GM21723 (cell line): Measurements from ENCODE around the gene CRTC3.

Experiments
- ATAC-seq: cut with Tn5 transposase; IDR thresholded peaks from one replicate; pipeline ENCODE4 v1.9.1; 2021; ENCODE audit warnings: mild to moderate bottlenecking, moderate library complexity; ENCODE audit not compliant: unreplicated experiment

The CRTC3 gene

DNA sequence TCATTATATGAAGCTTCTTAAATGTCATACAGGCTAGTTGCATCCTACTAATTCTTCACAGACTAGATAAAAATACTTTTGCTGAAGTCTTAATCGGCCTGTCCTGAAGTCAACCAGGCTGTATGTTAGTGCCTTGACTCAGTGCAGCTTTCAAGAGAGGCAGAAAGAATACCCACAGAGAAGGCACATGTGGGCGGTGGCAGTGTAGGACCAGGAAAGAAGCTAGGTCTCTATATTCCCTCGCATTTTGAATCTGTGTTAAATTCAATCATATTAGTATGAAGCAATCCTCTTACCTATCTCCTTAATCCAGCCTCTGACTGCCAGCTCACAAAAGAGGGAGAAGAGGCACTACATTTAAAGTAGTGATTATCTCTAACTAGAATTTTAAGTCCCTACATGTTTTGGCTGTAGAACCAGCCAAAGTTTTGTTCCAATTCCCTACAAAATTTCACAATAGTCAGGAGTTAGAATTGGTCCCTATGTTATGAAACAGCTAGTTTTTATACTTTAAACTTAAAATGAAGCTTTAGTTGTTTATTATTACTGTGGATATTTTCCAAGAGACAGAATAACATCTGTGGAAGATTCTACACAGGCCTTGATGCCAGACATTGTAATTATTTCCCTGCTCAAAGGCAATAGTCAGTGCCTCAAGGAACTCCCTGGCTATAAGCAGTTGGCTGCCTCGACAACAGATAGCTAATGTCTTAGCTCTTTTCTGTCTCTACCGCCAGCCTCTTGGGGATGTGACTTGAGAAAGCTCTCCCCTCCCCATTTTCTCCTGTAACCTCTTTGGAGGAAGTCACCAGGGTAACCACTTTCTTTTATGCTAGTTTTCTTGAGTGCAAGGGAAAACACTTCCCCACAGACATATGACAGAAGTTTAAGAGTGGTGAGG is 31.9 kb downstream of the CRTC3 start:
- ATAC-seq, result no peak

DNA sequence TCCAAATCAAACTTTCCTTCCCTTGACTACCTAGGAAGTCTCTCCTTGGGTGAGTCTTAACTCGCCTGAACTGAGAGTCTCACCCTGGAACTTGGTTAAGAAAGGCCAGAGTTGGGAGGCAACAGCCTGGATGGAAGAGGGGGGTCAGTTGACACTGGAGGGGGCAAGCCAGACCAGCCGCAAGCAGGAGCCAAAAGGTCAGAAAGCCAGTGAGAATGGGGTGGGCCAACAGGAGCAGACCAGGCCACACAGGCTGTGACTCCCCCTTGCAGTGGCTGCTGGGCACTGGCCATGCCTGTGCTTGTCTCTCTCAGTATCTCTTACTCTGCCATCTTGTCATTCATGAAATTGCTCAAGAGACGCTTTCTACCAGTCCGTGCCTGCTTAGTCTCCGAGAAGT is 32.9 kb downstream of the CRTC3 start:
- ATAC-seq, result no peak

DNA sequence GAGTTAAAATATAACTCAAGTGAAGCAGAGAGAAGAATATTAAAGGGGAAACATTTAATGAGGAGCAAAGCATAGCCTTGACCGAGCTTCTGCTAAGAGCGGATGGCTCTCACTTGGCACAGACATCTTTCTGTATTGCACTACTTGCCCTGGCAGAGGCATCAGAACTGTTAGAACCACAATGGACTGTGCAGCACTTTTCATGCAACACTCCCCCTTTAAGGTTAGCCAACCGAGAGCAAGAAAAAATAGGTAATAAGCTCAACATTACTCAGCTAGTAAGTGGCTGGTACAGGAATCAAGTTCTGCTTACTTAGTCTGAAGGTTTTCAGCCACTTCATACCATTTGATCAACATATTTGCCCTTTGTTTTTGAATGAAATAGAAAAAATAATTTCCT is 33.7 kb downstream of the CRTC3 start:
- ATAC-seq, result no peak

DNA sequence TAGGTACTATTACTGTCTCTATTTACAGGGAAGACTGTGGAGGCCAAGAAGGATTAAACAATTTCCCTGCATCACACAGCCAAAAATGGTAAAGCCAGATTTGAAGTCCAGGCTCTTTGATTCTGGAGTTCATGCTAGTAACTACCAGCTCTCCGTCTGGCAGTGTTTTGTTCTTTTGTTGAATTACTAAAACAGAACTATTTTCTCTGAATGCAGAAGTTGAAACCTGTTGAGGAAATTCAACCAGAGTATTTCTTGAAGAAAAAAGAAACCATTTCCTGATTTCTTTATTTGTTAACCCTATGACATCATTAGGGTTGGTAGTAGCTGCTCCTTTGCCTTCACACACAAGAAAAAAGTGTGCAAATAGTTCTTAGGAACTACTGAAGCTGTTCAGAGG is 34.3 kb downstream of the CRTC3 start:
- peak; percentile 42 for ATAC-seq

DNA sequence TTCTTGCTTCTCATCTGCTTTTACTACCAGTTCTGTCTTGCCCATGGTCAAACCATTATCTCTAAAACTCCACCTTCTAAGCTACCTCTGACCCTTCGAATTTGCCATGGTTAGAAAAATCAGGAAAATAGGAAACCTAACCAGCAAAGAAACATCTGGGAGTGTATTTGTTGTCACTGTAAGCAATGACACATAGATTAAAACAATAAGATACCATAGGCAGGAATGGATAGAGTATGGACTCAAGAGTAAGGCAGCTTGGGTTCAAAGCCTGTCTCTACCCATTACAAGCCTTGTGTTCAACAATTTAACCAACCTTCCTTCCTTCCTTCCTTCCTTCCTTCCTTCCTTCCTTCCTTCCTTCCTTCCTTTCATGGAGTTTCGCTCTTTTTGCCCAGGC is 34.9 kb downstream of the CRTC3 start:
- no peak for ATAC-seq

DNA sequence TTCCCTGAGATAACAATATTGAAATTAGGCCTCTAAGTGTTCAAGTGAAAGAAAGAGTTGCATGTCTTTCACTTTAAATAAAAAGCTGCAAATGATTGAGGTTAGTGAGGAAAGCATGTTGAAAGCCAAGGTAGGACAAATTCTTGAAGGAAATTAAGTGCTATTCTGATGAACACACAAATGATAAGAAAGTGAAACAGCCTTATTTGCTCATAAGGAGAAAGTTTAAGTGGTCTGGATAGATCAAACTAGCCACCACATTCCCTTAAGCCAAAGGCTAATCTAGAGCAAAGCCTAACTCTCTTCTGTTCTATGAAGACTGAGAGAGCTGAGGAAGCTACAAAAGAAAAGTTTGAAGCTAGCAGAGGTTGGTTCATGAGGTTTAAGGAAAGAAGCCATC is 36.1 kb downstream of the CRTC3 start:
- ATAC-seq, result no peak

DNA sequence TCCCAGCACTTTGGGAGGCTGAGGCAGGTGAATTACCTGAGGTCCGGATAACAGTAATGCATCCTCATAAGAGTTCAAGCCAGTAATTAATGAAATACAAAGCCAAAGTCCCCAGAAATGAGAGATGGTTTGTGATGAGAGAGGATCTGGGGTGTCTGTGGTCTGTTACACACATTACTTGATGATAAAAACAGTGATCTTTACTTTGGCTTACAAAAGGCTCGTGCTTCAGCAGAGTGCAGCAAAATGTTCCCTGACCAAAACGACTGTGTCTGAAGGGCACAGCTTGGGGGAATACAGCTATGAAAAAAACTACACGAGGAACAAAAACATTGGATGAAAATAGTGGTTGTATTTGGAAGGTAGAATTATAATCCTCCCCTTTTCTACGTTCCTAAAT is 40.9 kb downstream of the CRTC3 start:
- ATAC-seq, result no peak

DNA sequence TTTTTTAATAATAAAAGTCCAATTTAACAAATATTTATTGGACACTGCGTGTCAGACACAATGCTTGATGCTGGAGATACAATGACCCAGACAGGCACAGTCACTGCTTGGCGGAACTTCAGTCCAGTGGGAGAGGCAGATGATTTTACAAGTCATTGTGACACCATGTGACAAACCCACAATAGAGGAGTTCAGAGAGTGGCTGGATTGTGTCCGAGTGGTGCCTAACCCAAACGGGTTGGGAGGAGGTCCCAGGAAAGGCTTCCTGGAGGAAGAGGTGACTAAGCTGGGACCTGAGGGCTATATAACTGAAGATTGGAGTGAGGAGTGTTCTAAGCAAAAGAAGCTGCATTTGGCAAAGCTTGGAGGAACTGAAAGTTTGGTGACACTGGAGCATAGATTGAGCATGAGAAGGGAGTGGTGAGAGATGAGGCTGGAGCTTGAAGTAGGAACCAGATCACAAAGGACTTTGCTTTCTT is 41.4 kb downstream of the CRTC3 start:
- ATAC-seq, result peak; percentile 64

DNA sequence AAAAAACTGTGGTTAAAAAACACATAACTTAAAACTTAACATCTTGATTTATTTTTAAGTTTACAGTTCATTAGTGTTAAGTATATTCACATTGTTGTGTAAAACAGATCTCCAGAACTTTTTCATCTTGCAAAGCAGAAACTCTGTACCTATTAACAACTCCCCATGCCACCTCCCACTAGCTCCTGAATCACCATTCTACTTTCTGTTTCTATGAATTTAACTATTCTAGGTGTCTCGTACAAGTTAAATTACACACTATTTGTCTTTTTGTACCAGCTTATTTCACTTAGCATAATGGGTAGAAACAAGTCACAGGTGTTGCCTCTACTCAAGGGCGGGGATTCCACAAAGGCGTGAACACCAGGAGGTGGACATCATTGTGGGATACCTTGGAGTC is 43.2 kb downstream of the CRTC3 start:
- ATAC-seq, result no peak

DNA sequence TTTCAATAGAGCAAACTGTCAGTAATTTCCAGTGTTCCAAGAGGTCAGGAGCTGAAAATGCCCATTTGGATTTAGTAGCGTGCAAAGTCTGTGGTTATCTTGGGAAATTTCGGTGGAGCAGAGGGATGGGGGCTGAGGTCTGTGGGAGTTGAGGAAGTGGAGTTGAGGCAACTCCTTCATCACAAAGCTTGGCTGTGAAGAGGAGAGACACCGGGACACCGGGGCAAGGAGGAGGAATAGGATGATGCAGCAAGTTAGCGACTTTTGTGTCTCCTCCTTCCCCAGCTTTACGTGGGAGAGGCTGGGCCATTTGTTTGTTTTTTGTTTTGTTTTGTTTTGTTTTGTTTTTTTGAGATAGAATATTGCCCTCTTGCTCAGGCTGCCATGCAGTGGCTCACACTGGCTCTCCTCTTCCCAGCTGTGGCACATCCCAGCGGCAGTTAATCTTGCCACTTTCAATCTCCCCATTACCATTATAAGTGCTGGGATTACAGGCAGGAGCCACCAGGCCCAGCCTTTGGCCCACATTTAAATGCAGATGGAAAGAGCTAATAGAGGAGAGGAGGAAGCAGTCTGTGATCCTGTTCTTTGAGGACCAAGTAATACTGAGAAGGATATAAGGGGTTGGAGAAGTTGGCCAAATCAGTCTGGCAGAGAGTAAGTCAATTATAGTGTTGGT is 47.1 kb downstream of the CRTC3 start:
- ATAC-seq, result no peak

DNA sequence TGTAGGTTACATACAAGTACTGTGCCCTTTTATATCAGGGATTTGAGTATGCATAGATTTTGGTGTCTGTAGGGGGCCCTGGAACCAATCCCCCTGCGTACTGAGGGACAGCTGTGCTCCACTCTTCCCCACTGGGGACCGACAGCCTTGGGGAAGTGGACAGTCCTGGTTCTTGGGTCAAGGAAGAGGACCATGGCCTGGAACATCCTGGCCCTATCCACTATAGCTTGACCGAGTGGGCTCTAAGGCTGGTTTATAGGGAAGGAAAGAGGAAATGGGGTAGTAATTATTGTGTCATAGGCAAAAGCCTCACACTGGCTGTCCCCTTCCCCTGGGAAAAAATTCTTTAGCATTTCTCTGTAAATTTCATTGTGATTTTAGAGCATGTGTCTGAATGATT is 49.5 kb downstream of the CRTC3 start:
- ATAC-seq, result no peak

DNA sequence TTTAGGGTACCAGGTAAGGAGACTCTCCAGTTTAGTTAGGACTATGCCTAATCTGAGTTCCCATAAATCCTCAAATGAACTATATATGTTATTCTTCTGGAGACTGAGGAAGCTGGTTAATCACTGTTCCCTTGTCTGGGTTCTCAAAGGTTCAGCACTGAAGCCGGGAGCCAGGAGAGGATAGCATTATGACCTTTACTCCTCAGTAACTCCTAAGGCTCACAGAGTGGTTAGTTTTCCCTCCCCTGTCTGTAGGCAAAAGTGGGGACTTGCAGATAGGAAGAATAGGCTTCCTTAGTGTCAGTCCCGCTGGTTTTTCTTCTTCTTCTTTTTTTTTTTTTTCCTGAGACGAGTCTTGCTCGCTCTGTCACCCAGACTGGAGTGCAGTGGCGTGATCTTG is 50.4 kb downstream of the CRTC3 start:
- ATAC-seq, result no peak

DNA sequence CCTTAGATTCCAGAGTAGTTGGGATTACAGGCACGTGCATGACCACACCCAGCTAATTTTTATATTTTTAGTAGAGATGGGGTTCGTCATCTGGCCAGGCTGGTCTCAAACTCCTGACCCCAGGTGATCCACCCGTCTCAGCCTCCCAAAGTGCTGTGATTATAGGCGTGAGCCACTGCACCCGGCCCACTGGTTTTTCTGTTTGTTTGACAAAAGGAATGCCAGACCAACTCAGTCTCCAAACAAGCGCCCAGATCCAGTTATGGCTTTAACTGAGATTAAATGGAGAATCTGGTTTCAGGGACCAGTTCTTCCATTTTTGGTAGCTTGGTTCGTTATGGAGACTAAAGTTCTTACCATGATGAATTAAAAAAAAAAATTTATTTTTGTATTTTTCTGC is 50.8 kb downstream of the CRTC3 start:
- no peak for ATAC-seq

DNA sequence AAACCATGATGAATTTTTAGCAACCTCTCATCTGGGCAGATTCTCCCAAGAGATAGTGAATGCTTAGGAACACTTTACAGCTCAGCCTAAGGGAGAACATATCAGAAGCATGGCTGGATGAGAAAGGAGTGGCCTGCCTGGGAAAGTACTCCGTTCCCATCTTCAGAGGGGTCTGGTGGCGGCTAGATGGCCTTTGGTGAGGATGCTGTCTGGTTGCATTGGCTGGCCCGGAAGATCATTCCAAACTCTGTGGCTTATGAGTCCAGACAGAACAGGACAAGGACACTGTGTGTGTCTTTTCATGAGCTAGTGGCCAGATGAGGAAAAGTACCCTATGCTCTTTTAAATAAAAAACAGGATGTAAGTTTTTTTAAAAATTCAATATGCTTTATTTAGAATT is 51.2 kb downstream of the CRTC3 start:
- ATAC-seq, result no peak

DNA sequence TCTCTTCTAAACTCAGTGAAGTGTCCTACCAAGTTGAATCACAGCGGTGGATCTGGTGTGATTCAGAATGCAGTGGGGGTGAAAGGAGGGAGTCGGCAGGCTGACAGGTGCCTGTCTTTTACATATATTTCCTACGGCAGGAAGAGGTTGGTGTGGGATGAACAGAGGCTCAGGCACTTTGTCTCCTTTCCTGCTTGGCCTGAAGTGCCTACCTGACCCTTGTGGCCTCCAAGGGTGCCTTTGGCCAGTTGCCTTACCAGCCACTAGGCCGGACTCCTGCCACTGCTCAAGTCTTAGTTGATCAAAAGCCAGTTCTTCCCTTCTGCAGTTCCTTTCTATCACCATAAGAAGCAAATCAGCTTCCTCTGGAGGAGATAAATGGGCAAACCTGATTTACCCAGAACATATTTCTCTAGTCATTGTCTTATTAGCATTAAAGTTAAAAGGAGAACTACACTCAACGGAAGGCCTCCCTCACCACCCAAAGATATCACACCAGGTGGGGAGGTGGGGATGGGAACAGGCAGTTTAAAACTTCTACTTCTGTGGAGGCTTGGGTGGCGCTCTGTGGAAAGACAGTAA is 52.1 kb downstream of the CRTC3 start:
- ATAC-seq, result no peak

DNA sequence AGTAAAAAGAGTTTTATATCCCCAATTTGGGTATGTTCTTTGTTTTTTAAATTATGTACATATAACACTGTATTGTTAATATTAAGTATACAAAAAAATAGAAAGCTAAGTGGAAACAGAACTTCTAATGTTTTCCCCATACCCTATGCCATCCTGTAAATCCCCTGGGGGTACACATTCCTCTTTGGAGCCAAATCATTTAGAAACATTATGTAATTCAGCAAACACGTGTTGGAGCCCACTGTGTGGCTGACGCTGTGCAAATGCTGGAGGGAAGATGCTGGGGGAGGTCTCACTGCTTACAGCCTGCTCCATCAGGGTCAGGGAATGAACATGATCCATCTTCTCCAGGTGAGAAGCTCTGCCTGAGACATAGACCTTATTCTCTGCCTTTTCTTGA is 52.8 kb downstream of the CRTC3 start:
- ATAC-seq, result no peak

DNA sequence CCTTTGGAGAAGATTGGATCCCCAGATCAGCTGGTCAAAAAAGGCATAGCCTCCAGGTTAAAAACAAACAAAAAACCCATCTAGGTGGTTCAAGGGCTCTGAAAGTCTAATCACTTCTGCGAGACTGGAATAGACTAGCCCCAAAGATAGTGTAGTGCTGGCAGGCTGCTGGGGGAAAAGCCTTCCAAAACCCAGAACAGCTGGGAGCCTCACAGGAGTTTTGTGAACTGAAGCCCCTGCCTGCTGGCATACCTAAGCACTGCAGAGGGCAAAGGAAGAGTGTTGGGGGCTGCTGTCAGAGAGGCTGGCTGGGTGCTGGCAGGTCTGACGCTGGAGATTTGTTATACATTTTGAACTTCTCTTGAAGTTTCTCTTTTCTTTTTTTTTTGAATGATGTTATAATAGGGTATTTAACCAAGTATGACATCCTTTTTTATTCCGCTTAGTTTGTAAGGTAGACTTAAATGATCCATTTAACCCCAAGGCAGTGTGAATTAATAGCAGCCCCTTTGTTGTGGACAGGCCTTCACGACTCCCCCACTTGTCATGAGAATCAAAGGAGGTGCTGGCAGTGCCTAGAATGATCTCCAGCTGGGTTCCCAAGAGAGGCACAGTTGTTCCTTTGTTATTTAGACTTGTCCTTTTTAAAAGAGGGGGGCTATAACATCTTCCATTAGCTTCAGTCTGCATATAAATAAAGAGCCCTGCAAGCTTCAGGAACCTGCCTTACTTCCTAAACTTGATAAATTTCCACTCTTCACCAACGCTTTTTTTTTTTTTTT is 53.9 kb downstream of the CRTC3 start:
- no peak for ATAC-seq

DNA sequence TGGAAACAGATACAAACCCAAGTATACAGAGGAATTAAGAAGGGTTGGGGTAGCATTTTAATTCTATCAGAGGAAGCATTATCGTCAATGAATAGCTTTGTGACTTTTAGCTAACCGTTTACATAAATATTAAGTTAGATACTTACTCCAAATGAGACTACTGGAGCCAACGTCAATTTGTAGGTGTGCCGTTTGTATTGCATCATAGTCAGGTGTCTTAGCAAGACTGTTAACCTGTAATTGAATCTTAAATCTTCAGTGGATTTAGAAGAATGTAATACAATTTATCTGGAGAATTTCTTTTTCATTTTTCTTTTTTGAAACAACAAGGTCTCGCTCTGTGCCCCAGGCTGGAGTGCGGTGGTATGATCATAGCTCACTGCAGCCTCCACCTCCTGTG is 55.1 kb downstream of the CRTC3 start:
- no peak for ATAC-seq

DNA sequence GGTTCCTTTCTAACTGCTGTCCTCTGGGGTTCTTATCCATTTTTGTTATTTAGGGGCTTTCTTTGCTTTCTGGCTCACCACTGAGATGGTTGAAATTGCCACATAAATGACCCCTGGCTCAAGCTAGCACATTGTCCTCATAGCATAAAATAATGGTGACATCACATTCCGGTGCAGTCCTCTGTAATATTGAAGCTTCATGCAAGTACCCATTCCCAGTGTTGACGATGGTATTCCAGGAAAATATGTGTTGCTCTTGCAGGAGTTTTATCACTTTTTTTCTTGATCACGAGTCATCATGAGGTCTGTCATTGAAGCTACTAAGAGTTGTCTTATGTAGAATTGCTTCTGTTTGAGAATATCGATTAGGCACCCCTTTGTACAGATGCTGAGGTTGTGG is 56.1 kb downstream of the CRTC3 start:
- ATAC-seq, result no peak

DNA sequence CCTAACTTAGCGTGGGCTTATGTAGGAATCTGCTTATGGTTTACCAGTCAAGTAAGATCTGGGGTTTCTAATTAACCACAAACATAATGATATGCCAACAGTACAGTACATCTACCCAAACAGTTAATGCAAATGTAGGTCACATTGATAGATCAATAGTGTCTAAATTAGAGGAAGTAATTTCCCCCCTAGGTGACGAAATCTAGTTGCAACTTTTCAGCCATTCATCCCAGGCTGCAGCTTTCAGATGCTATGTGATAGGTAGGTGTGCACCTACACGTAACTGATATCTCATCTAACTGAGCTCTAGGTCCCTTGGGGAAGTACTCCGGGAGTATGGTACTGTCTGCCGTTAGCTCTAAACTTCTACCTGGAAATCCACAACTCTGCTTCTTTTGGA is 57.2 kb downstream of the CRTC3 start:
- no peak for ATAC-seq

DNA sequence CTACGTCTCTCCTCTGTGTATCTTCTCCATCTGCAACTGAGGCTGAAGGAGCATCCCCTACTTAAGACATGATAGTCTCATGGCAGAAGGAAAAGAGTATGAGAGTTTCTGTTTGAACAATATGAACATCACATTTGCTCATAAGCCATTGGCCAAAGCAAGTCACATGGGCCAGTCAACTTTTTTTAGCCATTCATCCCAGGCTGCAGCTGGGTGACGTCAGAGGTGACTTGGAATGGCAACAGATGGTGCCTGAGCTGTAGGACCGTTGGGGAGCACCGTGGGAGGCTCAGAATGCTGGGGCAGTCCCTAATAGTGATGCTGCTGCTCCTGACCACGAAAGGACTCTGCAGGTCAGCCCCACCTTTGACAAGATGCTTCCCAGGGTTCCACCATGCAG is 58.7 kb downstream of the CRTC3 start:
- ATAC-seq, result no peak
